Small intestine (tissue), 7 donors: ENCODE results near the gene PTPRF. TPM values are rescaled to one million over a fixed set of nuclear protein-coding genes. Genes with fewer than 3 reads are reported as not detected.
"Not testable (repeated sequence)": the region's sequence is repeated elsewhere in the genome, so short reads cannot be mapped to it uniquely, and the experiment has no call there.

ENCODE experiments used
- DNase-seq, 2 donors: peaks; one replicate each; pipeline versions ENCODE4 v3.0.0 to v3.0.0-alpha.2; 2013
- FAIRE-seq: peaks from 2 replicates; lab custom pipeline; 2012; peaks lifted over from hg19 to GRCh38; lab: Jason Lieb, UNC
- H3K27ac ChIP-seq, 3 donors: one replicate each; pipeline ENCODE4 v1.5.1; 2013; ENCODE audit warnings: low read length in 2 of 3, mild to moderate bottlenecking in 2 of 3, control low read depth in 1 of 3, inconsistent platforms in 1 of 3, low read depth in 1 of 3, moderate library complexity in 1 of 3
- H3K27me3 ChIP-seq, 3 donors: one replicate each; pipeline ENCODE4 v1.6.1; 2013; ENCODE audit warnings: low read length in 3 of 3, inconsistent platforms in 1 of 3; ENCODE audit not compliant: control insufficient read depth in 3 of 3, insufficient read depth in 3 of 3
- H3K36me3 ChIP-seq, 3 donors: one replicate each; pipeline ENCODE4 v1.6.1; 2013; ENCODE audit warnings: low read length in 3 of 3, inconsistent platforms in 1 of 3, low read depth in 1 of 3, mild to moderate bottlenecking in 1 of 3, moderate library complexity in 1 of 3; ENCODE audit not compliant: control insufficient read depth in 3 of 3, insufficient read depth in 2 of 3
- H3K4me1 ChIP-seq, 3 donors: one replicate each; pipeline ENCODE4 v1.6.1; 2013; ENCODE audit warnings: low read length in 2 of 3, inconsistent platforms in 1 of 3, low read depth in 1 of 3, mild to moderate bottlenecking in 1 of 3, moderate library complexity in 1 of 3; ENCODE audit not compliant: control insufficient read depth in 3 of 3, insufficient read depth in 2 of 3
- H3K4me3 ChIP-seq, 3 donors: one replicate each; pipeline ENCODE4 v1.5.1; 2013; ENCODE audit warnings: low read length in 3 of 3, control low read depth in 1 of 3, inconsistent platforms in 1 of 3, low read depth in 1 of 3, mild to moderate bottlenecking in 1 of 3, moderate library complexity in 1 of 3
- H3K9me3 ChIP-seq, 2 donors: one replicate each; pipeline ENCODE4 v1.6.1; 2013; ENCODE audit warnings: low read depth in 1 of 2, low read length in 1 of 2; ENCODE audit not compliant: control insufficient read depth in 2 of 2, insufficient read depth in 1 of 2
- WGBS, 3 donors: extraction: QIAGEN DNeasy Blood & Tissue Kit; methylation state at CpG; one replicate each; pipeline ENCODE4 v1.1.7; 2013; 5-methylcytosine and 5-hydroxymethylcytosine counted together
- polyA plus RNA-seq, 4 donors: library from polyadenylated mRNA; stranded (reverse) in 3 of 4; unstranded in 1 of 4; fragments of 200-250 nt in 3 of 4; fragments of 120-200 nt in 1 of 4; gene quantifications; one replicate each; pipeline versions ENCODE4 v1.2.1 to v1.2.3, GENCODE V29; 2013
- donor health status: healthy with polysubstance abuse.
- donor health status: control.
- donor health status: control.
- donor health status: Bipolar disorder and iron deficiency.
- donor health status: healthy.

The PTPRF gene
- polyA plus RNA-seq, 4 donors = 77.0 to 255 (median 83.2) TPM

- 34 to 80% (median 62%) methylated on average over 5 of the region's 5 CpGs for WGBS, 3 donors
- Histone ChIP-seq H3K4me1 (peaks cover 11 to 86% (median 26%) of the 10 kb centered on the region in 3 donors), H3K27ac (peak overlapping the region; percentile 76 to 95 (median 85)), H3K36me3 (peaks cover 0 to 94% (median 11%) of the 10 kb centered on the region in 3 donors)
- not testable (repeated sequence) for H3K9me3 ChIP-seq, DNase-seq, H3K4me3 ChIP-seq, H3K27me3 ChIP-seq, FAIRE-seq
These were observed 18.7 kb downstream of the PTPRF start for GRCh38 chr1:43549394-43549793.

GRCh38 chr1:43549921-43550597 lies 19.4 kb downstream of the PTPRF start:
- WGBS, 3 donors = 6 to 16% (median 11%) methylated on average over 20 to 30 of the region's 30 CpGs
- Histone ChIP-seq H3K4me1 (peaks cover 11 to 80% (median 20%) of the 10 kb centered on the region in 3 donors), H3K4me3 (peak overlapping the region in 2 of 3 donors; percentile 24 to 27), H3K9me3 (no peaks in the 10 kb centered on the region), H3K36me3 (peaks cover 0 to 94% (median 11%) of the 10 kb centered on the region in 3 donors), H3K27ac (peak overlapping the region; percentile 85 to 95 (median 90)), H3K27me3 (no peaks in the 10 kb centered on the region)
- DNase-seq (peak; percentile 90 to 97), FAIRE-seq (no peak)

GRCh38 chr1:43550598-43551246 lies 20.0 kb downstream of the PTPRF start:
- H3K4me3 ChIP-seq = peak overlapping the region in 2 of 3 donors; percentile 24 to 27
- H3K9me3 ChIP-seq = no peaks in the 10 kb centered on the region
- 35 to 71% (median 42%) methylated on average over 15 of the region's 15 CpGs for WGBS, 3 donors
- peak overlapping the region; percentile 85 to 95 (median 90) for H3K27ac ChIP-seq
- peaks cover 8 to 74% (median 20%) of the 10 kb centered on the region in 3 donors for H3K4me1 ChIP-seq
- no peaks in the 10 kb centered on the region for H3K27me3 ChIP-seq
- peaks cover 0 to 93% (median 11%) of the 10 kb centered on the region in 3 donors for H3K36me3 ChIP-seq
- DNase-seq (no peak), FAIRE-seq (no peak)

- Histone ChIP-seq H3K4me3 (no peak overlapping the region), H3K27ac (peak overlapping the region; percentile 30 to 95 (median 90)), H3K27me3 (no peaks in the 10 kb centered on the region), H3K4me1 (peaks cover 6 to 67% (median 20%) of the 10 kb centered on the region in 3 donors), H3K36me3 (peaks cover 0 to 94% (median 11%) of the 10 kb centered on the region in 3 donors), H3K9me3 (no peaks in the 10 kb centered on the region)
- WGBS, 3 donors = 69 to 84% (median 72%) methylated on average over 7 of the region's 7 CpGs
- FAIRE-seq = no peak
- DNase-seq = no peak
These were observed 20.8 kb downstream of the PTPRF start for GRCh38 chr1:43551396-43551888.

- FAIRE-seq (no peak), DNase-seq (no peak)
- H3K36me3 ChIP-seq = peaks cover 0 to 94% (median 11%) of the 10 kb centered on the region in 3 donors
- H3K4me3 ChIP-seq = no peak overlapping the region
- H3K4me1 ChIP-seq = peaks cover 3 to 67% (median 16%) of the 10 kb centered on the region in 3 donors
- peak overlapping the region; percentile 35 to 64 (median 39) for H3K27ac ChIP-seq
- H3K27me3 ChIP-seq = no peaks in the 10 kb centered on the region
- no peaks in the 10 kb centered on the region for H3K9me3 ChIP-seq
- WGBS, 3 donors = 48 to 72% (median 48%) methylated on average over 5 of the region's 5 CpGs
These were observed 21.5 kb downstream of the PTPRF start for GRCh38 chr1:43552059-43552742.

GRCh38 chr1:43552813-43553212 lies 22.1 kb downstream of the PTPRF start:
- 26 to 38% (median 30%) methylated on average over 6 of the region's 6 CpGs for WGBS, 3 donors
- H3K27me3 ChIP-seq = no peaks in the 10 kb centered on the region
- peak in 1 of 2 donors; percentile 52 for DNase-seq
- no peak for FAIRE-seq
- H3K9me3 ChIP-seq = no peaks in the 10 kb centered on the region
- H3K36me3 ChIP-seq = peaks cover 0 to 90% (median 11%) of the 10 kb centered on the region in 3 donors
- peak overlapping the region in 1 of 3 donors; percentile 64 for H3K27ac ChIP-seq
- H3K4me1 ChIP-seq = peaks cover 3 to 66% (median 12%) of the 10 kb centered on the region in 3 donors
- H3K4me3 ChIP-seq = no peak overlapping the region

- Histone ChIP-seq H3K4me1 (peaks cover 2 to 66% (median 3%) of the 10 kb centered on the region in 3 donors), H3K4me3 (no peak overlapping the region), H3K27me3 (no peaks in the 10 kb centered on the region), H3K9me3 (no peaks in the 10 kb centered on the region), H3K36me3 (peaks cover 0 to 84% (median 11%) of the 10 kb centered on the region in 3 donors), H3K27ac (peak overlapping the region in 1 of 3 donors; percentile 12)
- no peak for FAIRE-seq
- peak in 1 of 2 donors; percentile 42 for DNase-seq
- 61 to 67% (median 65%) methylated on average over 6 of the region's 6 CpGs for WGBS, 3 donors
These were observed 23.8 kb downstream of the PTPRF start for GRCh38 chr1:43554444-43554992.
